ENCODE measurements around the gene HAUS7. TPM values are rescaled to one million over a fixed set of nuclear protein-coding genes. Genes with fewer than 3 reads are reported as not detected.

HAUS7 gene
- total and polyA plus RNA-seq, 2 of the 8 experiments (the other 6 are each of a cell fraction or from before 2014, with no cell fraction given): 45.4 to 54.0 TPM

GRCh38 chrX:153502796-153503195 is 32.4 kb upstream of the HAUS7 start (continued):
- TF ChIP-seq CHD7 (IDR thresholded peaks at IDR 0.05; ENCODE audit: insufficient replicate concordance, low read length) (no peak), CHD2 (IDR thresholded peaks at IDR 0.05; ENCODE audit: low read length) (no peak), ZNF274 (IDR thresholded peaks at IDR 0.05; ENCODE audit: borderline replicate concordance, extremely low read depth, low read length) (no peak), SP1 (IDR thresholded peaks at IDR 0.05; ENCODE audit: low read depth, low read length) (no peak), HDAC2 (IDR thresholded peaks at IDR 0.05; ENCODE audit: borderline replicate concordance in 1 of 2, low read depth in 2 of 2, low read length in 2 of 2) (no peak), CREB1 (IDR thresholded peaks at IDR 0.05) (no peak), BCL11A (IDR thresholded peaks at IDR 0.05; ENCODE audit: low read depth in 2 of 2, low read length in 2 of 2) (no peak), KDM4A (IDR thresholded peaks at IDR 0.05; ENCODE audit: low read depth, low read length, severe bottlenecking) (no peak), POLR2A (IDR thresholded peaks at IDR 0.05; ENCODE audit: control extremely low read depth in 1 of 2, low read depth in 2 of 2, low read length in 2 of 2) (no peak), KDM5A (IDR thresholded peaks at IDR 0.05; ENCODE audit: low read length) (no peak), JUN (IDR thresholded peaks at IDR 0.05; ENCODE audit: low read depth, low read length) (no peak), YY1 (IDR thresholded peaks at IDR 0.05; ENCODE audit: low read depth, low read length) (no peak), BRCA1 (IDR thresholded peaks at IDR 0.05; ENCODE audit: low read depth, low read length) (no peak)
